HG02938 (cell line): ENCODE results near the gene SPEM2.
"Not testable (repeated sequence)": the region's sequence is repeated elsewhere in the genome, so short reads cannot be mapped to it uniquely, and the experiment has no call there.

Experiments
- ATAC-seq: cut with Tn5 transposase; IDR thresholded peaks from one replicate; pipeline ENCODE4 v1.9.1; 2021; ENCODE audit warnings: mild to moderate bottlenecking, moderate library complexity; ENCODE audit not compliant: unreplicated experiment

SPEM2 gene

GRCh38 chr17:7468804-7469389, 43.5 kb downstream of the SPEM2 start:
- ATAC-seq: no peak

- ATAC-seq: not testable (repeated sequence)
These were observed 44.4 kb downstream of the SPEM2 start for GRCh38 chr17:7469843-7470242.

- ATAC-seq: not testable (repeated sequence)
These were observed 45.1 kb downstream of the SPEM2 start for GRCh38 chr17:7470457-7470973.

- no peak for ATAC-seq
These were observed 46.3 kb downstream of the SPEM2 start for GRCh38 chr17:7471729-7472128.

GRCh38 chr17:7474767-7475166, 49.4 kb downstream of the SPEM2 start:
- ATAC-seq: not testable (repeated sequence)

- no peak for ATAC-seq
These were observed 50.5 kb downstream of the SPEM2 start for GRCh38 chr17:7475764-7476422.

GRCh38 chr17:7476494-7476893, 51.1 kb downstream of the SPEM2 start:
- no peak for ATAC-seq

- no peak for ATAC-seq
These were observed 51.5 kb downstream of the SPEM2 start for GRCh38 chr17:7476951-7477350.
